ENCODE measurements around the gene ANKRD23.
"Not testable (repeated sequence)": the region's sequence is repeated elsewhere in the genome, so short reads cannot be mapped to it uniquely, and the experiment has no call there.

The ANKRD23 gene

DNA sequence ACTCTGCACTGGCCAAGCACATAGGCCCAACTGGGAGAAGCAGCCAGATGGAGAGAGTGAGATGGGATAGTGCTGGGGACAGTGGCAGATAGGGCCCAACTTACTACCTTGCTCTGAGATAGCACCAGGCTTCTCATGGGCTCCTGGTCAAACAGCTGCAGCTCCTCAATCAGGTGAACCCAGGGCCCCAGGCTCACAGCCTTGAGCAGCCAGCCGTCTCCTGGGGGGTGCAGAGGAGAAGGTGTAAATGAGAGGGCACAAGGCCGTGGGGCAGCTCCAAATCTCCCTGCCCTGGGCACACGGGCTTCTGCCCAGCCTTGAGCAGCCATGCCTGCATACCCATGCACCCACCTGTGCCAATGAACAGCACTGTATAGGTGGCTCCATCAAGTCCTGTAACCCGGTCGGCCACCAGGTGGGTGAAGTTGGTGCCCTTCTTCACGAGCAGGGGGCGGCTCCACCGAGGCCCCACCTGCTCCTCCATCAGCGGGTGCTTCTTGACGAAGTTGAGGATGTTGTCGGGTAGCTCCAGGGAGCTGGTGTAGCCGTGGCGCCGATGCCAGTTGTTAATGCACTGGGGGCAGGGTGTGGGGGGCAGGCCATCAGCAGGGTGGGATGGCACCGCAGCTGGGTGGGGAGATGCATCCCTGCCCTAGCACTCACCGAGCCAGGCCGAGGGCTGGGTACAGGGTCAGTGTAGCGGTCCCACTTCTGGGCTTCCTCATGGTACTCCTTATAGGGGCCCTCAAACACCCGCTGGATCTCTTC is 19.9 kb upstream of the ANKRD23 start:
- no peak for DNase-seq (ENCODE audit: low read depth)

DNA sequence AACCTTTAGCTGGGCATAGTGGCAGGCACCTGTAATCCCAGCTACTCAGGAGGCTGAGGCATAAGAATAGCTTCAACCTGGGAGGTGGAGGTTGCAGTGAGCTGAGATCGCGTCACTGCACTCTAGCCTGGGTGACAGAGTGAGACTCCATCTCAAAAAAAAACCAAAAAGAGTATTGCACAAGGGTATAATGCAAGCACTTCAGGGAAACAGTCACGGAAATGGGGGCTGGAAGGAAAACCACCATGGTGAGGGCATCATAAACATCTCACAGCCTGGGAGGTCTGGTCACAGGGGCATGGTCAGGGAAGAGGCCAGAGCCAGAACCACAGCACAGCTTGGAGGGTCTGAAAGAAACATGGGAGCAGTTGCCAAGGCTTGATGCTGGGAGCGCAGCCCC is 19.2 kb upstream of the ANKRD23 start:
- DNase-seq (ENCODE audit: low read depth): not testable (repeated sequence)

DNA sequence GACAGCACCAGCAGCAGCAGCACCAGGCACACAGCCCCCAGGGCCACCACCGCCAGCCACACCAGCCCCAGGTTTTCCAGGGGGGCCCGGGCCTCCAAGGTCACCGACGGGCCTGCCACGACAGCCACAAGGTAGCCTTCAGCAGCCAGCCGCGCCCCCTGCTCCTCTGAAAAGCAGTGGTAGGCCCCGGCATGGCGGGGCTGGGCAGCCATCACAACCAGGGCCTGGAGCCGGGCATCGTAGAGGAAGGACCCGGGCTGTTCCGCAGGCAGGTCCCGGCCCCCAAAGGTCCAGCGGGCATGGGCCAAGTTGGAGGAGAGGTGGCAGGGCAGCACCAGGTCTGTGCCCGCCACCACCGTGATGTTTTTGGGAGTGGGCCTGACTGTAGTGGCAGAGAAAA is 17.3 kb upstream of the ANKRD23 start:
- DNase-seq (ENCODE audit: low read depth): no peak

DNA sequence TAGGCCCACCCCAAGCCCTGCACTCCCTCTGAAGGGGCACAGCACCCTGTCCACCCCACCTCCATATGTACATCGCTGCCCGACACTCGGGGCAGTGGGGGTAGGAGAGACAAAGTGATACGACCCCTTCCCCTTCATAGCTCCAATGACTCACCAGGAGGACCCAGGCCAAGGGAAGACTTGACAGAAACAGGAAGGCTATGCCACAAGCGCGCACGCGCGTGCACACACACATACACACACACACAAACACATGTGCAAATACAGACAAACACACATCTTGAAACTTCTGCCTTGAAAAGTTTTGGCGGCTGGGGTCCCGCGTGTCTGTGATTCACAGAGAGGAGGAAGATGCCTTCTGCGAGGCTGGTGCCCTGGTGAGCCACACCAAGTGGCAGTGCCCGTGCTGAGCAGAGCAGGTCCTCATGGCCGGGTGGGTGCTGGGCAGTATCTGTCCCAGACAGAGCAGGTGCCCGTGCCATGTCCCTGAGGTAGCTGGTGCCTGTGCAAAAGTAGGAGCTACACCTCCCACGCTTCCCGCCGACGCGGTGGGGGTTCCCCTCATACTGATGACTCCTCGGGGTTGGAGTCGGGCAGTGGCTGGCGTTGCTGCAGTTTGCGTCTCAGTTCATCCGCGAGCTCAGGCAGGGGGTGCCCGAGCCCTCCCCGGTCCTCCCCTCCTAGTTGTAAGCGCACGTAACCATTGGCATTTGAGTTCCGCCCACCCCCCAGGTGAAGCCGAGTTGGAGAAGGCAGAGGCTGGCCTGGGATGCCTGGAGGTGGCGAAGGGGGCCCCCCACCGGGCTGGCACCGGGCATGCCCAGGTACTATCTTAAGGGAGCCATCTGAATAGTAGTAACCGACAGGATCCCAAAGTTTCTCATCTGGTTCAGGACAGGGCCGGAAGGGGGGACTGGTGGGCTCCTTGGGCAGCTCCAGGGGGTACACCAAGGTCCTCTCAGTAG is 16.5 kb upstream of the ANKRD23 start:
- no peak for DNase-seq (ENCODE audit: low read depth)

DNA sequence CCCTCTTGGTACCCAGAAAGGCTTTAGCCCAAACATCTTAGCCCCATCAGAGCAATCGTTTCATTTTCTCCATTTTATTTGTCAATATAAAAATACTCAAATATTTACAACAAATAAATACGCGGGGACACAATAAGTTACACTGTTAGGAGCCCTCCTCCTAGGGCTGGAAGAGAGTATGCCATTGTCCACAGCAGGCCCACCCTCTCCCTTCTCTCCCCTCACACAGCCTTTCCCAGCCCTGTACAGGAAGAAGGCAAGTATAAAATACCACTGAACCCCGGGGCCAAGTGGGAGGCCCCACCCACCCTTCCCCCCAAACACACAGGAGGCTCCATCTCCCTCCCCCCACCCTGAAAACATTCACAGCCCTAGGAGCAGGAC is 15.9 kb upstream of the ANKRD23 start:
- DNase-seq (ENCODE audit: low read depth): no peak

DNA sequence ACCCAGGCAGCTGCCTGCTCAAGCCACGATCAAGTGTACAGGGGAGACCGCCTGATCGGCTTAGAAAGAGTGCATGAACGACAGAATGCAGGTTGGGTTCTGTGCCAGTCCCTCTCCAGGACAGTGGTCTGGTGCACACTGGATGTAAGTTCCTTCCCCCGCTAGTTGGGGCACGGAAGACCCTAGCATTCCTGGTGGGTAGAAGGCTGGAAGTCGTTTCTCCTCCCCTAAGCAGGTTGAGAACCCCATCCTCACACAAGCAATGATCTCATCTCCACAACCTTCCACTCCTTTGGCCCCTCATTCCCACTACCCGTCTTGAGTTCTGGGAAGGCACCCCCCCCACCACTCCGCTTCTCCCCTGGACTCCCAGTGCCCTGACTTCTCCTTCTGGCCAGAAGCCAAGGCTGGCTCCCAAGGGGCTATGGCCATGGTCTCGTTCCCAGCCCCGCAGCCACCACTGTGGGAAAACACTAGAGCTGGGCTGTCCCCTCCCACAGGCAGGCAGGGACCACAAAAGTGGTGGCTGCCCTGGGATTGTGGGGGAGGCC is 15.4 kb upstream of the ANKRD23 start:
- DNase-seq (ENCODE audit: low read depth): no peak

DNA sequence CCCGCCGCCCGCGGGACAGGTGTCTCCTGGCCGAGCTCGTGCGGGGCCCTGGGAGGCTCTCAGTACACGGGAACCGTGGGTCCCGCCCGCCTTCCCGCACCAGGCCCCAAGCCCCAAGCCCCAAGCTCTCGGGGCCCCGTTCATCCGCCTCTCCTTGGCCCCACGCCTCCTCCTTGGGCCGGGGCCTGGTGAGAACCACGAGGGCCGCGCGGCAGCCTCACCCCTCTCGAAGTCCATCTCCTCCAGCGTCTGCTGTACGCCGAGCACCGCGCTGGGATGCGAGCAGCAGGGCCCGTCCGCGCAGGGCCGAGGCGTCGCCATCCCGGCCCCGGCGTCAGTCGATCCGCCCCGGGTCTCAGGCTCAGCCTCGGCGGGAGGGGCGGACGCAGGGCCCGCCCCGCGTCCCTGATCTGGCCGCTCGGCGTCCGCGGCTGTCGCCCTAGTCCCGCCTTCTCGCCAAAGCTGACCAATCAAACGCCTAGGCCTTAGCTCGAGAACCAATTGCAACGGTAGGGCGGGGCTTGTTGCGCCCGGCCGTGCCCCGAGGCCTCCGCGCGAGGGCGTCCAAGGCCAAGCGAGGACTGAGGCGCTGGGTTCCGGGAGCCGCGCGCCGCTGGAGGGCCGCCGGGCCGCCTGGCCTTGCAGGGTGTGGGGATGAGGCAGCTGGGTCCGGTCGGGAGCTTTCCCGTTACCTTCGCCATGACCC is 14.0 kb upstream of the ANKRD23 start, which contains the start of gene ANKRD39:
Gene ANKRD39 (minus strand): TSS at position 350 of the 706 bp plus-strand sequence. CDS start 29 bp downstream, at position 321.
- peak; percentile 100 for DNase-seq (ENCODE audit: low read depth)

DNA sequence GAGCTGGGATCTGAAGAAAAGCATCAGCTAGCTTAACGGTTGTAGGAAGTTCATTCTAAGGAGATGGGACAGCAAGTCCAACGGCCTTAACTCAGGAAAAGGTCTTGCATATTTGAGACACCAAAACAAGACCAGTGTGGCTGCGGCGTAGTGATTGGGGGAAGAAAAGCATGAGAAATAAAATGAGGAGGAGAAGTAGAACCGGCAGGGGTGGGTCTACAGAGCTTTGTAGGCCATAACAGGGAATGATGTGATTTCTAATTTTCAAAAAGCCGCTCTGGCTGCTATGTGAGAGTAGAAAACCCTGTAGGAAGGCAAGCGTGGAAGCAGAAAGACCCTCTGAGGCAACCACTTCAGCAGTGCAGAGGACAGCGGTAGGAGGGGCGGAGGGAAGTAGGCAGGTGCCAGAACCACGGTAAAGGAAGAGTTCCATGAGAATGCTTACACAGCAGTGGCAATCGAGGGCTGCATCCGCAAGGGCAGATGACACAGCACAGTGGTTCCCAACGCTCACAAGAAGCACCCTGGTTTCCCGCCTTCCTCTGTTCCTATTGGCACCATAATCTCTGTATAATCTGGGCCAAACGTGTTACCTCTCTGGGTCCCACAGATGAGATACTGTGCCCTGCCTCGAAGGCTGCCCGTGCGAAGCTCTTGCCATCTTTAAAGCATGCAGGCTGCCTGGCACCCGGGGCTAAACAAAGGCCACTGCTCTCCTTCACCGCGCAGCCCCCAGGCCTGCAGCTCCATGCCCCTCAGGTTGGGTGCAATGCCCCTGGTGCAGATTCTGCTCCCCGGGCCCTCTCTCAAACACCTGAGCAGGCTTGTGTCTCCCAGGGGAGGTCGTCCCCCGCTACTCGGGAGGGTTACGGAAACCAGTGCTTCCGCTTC is 13.2 kb upstream of the ANKRD23 start:
- DNase-seq (ENCODE audit: low read depth): no peak

DNA sequence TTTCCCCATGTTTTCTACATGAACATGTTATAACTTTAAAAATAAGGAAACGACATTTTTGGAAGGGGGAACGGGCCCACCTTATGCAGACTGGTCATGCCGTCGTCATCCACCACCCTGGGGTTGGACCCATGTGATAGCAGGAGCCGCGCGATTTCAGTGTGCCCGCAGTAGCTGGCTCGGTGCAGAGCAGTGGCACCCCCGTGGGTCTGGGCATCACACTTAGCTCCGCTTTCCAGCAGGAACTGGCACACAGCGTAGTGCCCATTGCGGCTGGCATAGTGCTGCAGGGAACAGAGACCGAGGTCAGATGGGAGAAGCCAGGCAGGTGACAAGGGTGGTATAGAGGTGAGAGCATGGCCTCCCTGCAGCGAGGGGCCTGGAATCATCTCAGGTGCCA is 9.5 kb upstream of the ANKRD23 start:
- DNase-seq (ENCODE audit: low read depth): no peak

DNA sequence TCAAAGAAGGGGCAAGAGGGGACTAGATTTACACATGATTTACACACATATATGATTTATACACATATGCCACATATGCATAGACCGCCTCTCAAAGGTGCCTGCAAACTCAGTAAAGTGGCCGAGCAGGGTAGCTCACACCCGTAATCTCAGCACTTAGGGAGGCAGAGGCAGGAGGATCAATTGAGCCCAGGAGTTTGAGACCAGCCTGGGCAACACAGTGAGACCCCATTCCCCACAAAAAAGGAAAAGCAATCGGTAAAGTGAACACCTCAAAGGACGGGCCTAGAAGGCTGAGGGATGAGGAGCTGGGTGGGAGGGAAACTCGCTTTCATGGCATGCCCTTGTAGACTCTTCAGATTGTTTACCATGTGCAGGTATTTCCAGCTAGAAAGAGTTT is 8.8 kb upstream of the ANKRD23 start:
- DNase-seq (ENCODE audit: low read depth): no peak

DNA sequence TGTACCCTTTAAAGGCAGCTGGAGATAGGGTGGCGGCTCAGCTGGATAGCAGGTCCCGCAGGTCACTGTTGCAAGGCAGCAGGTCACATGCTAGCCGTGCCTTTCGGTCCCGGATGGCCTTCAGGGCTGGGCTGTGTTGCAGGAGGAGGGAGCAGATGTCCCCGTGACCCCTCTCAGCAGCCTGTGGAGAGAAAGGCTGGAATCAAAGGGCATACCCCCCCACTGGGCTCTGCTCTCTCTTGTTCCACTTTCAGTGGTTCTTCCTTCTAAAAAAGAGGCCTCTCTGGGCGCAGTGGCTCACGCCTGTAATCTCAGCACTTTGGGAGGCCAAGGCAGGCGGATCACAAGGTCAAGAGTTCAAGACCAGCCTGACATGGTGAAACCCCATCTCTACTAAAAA is 4.4 kb upstream of the ANKRD23 start:
- DNase-seq (ENCODE audit: low read depth): no peak

DNA sequence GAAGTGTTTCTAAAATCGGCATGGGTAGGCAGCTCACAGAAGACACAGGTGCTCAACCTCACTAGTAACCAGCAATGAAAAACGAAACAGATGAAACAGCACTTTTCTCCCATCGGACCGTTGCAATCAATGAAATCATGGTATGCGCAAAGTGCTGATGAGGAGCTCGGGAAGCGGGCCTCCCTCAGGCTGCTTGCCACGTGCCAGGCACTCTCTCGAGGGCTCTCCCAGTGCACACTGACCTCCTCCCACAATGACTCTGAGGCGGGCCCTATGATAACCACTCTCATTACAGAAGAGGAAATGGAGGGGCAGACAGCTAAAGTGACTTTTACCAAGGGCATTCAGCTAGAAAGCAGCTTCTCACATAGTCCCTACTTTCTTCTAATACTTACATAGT is 3.8 kb upstream of the ANKRD23 start:
- DNase-seq (ENCODE audit: low read depth): no peak

DNA sequence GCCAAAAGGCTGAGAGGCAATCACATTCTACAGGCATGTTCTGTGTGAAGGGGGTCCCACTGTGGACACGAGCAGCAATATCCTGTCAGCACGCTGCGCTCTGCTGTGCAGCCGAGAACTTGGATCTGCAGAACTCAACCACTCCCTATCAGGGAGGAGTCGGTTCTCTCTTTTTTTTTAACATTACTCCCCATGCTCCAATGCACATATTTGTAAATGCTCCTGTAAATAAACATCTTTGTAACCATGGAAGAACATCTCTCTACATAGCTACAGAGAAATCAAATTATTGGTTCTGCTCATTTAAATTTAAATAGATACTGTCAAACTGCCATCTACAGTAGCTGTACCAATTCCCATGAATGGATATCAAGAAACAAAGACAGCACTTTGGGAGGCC is 3.0 kb upstream of the ANKRD23 start:
- DNase-seq (ENCODE audit: low read depth): no peak

DNA sequence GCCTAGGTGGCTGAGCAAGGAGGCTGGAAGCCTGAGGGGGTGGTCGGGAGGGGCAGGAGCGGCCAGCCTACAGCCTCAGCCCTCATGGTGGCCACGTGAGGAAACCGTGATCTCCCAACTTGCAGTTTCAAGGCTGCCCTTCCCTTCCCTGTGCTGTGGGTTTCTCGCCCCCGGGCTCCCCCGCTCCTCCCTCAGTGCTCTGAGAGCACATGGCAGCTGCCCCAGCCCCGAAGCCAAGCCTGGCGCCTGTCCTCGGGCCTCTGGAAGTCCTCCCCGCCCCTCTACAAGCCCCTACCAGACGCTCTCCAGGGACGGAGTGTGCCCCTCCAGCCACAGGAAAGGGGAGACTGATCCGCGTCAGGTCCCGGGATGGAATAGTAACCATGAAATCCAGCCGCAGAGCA is 586 bp upstream of the ANKRD23 start:
- no peak for DNase-seq (ENCODE audit: low read depth)

DNA sequence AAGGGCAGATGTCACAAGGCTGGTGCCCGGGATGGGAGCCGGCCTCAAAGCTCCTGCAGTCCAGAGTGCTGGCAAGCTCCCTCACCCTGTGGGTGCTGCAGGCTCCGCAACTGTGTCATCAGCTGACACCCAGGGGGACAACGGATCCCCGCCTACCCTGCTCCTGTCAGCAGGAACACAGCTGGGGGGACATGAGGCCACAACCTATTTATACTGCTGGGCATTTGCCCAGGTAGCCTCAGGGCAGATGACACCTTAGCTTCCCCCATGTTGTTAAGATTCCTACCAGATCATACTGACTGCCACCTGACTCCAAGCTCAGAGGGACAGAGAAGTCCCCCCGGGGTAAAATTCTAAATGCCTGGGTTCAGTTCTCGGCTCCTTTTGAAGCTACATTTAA is 1.2 kb downstream of the ANKRD23 start:
- DNase-seq (ENCODE audit: low read depth): no peak

DNA sequence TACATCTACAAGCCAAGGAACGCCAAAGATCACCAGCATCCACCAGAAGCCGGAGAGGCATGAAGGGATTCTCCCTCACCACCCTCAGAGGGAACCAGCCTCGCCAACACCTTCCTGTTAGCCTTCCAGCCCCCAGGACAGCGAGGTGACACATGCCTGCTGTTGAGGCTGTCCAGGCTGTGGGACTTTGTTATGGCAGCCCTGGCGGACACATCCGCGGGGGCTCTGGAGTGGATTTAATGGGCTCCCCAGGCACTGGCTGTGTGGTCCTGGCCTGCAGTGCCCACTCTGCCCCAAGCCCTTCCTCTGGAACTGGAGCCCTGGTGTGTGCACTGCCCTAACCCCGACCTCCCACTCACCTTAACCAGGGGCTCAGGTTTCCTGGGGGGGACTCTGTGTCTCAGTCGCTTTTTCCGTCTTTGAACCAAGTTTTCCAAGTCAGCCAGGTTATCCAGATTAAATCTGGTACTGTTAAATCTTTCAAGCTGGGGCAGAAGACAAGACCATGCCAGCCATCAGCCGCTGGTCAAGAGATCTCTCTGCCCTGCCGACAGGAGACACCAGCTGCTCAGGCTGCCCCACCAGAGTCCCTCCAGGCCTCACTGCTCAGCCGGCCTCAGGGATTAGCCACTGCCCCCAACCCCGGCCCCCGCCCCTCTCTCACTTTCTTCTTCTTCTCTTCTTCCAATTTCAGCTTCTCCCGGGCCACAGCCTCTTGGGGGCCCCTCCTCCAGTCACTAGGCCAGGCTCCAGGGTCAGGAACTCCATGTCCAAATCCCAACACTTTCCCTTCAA is 1.9 kb downstream of the ANKRD23 start:
- no peak for DNase-seq (ENCODE audit: low read depth)

DNA sequence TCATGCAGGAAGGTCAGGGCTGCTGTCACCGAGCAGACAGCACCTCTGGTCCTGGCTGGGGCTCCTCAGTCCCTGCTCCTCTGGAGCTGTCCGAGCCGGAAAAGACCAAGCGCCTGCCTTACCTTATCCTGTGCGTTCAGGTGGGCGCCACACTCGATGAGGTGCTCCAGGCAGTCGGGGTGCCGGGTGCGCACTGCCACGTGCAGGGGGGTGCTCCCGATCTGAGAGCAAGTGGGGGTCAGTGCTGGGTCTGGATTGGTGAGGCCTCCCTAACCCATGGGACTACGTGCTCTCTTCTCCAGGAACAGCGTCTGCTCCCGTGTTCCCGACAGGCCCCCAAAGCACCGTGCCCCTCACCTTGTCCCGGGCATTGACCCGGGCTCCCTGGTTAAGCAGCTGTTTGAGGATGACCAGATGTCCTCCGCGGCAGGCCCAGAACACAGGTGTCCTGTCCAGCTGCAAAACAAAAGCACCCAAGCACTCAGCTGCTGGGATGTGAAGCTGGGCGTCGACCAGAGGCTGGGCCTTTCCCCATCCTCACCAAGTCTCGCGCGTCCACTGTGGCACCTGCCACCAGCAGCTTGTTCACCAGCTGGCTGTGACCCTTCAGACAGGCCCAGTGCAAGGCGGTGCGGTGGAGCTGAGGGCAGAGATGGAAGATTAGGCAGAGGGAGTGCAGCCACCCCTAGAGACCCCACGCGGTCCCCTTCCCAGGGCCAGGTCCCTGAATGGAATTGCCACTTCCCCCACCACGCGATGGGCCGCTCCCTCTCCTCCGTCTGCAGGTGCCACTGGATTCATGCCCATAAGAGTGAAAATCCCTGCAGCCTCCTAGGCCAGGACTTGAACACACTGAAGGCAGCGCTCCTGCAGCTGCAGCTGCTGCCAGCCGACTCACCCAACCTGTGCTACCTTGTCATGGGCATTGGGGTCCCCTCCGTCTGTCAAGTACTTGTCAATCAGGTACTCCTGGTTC is 3.7 kb downstream of the ANKRD23 start:
- no peak for DNase-seq (ENCODE audit: low read depth)

DNA sequence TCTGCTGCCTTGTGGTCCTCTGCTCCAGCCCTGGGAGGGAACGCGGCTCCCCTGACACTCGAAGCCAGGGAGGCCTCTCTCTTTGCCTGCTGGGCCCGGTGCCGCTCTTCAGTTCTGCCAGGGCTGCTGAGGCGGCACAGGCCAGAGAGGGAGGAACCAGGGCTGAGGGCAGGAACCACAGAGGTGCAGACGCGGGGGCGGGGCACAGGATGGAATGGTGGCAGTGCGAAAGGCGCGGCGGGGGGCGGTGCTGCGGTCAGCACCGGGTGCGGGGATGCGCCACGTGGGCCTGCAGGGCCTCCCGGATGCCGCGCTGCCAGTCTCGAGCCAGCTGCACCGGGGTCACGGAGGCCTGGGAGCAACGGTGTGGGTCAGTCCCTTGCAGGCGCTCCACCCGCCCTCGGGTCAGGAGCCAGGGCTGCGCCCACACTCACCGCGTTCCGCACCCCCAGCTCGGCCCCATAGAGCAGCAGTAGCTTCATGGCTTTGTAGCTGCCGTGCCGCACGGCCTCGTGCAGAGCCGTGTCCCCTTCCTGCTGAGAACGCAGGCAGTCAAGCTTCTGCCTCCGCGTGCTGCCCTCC is 4.4 kb downstream of the ANKRD23 start:
- DNase-seq (ENCODE audit: low read depth): no peak
